ENCODE measurements around the gene ANKRD12. TPM values are rescaled to one million over a fixed set of nuclear protein-coding genes. Genes with fewer than 3 reads are reported as not detected.

ANKRD12 gene
- total and polyA plus RNA-seq, 4 donors = 10.2 to 108 (median 50.0) TPM

DNA sequence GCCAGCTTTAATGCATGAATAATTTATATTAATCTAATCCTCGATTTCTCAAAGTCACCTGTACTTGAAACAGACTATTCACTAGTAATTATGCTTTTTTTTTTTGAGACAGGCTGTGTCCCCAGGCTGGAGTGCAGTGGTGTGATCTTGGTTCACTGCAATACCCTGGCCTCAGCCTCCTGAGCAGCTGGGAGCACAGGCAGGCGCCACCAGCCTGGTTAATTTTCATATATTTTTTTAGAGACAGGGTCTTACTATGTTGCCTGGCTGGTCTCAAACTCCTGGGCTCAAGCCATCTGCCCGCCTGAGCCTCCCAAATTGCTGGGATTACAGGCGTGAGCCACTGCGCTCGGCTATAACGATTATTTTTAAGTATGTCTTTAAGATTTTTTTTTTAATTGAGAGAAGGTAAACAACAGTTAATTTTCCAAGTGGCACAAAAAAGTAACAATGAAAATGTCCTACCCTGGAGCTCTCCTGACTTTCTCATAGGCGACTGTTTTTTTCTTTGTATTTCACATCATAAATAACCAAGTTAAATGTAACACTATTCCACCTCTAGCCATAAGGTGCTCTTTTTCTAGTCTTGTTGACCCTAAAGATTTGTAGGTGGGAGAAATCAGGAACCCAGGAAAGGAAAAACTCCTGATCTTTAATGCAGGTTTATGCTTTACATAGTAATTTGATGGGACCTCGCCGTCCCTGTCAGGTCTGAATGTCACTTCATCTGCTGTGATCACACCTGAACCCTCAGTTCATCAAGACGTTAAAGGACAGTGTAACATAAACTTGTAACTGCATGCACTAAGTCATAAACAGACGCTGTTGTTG, 1.3 kb upstream of the ANKRD12 start:
- Histone ChIP-seq H3K27ac (ENCODE audit: low read depth in 1 of 2, low read length in 1 of 2) (peak overlapping the region; percentile 94 to 97), H3K4me1 (ENCODE audit: control insufficient read depth in 5 of 5, insufficient read depth in 5 of 5, low read length in 5 of 5) (peaks cover 0 to 25% (median 4%) of the 10 kb centered on the region in 5 donors), H3K9me3 (ENCODE audit: control insufficient read depth in 4 of 4, insufficient read depth in 3 of 4, low read length in 3 of 4) (no peaks in the 10 kb centered on the region), H3K27me3 (ENCODE audit: control insufficient read depth in 3 of 3, insufficient read depth in 3 of 3, low read length in 2 of 3) (no peaks in the 10 kb centered on the region), H3K36me3 (ENCODE audit: control insufficient read depth in 4 of 4, insufficient read depth in 4 of 4, low read length in 4 of 4) (peaks cover 5 to 9% (median 6%) of the 10 kb centered on the region in 4 donors), H3K9ac (ENCODE audit: insufficient read depth in 1 of 2, low read length in 2 of 2) (peak overlapping the region; percentile 18 to 78), H3K4me3 (peak overlapping the region; percentile 43)
- TF ChIP-seq, protein P1, sequence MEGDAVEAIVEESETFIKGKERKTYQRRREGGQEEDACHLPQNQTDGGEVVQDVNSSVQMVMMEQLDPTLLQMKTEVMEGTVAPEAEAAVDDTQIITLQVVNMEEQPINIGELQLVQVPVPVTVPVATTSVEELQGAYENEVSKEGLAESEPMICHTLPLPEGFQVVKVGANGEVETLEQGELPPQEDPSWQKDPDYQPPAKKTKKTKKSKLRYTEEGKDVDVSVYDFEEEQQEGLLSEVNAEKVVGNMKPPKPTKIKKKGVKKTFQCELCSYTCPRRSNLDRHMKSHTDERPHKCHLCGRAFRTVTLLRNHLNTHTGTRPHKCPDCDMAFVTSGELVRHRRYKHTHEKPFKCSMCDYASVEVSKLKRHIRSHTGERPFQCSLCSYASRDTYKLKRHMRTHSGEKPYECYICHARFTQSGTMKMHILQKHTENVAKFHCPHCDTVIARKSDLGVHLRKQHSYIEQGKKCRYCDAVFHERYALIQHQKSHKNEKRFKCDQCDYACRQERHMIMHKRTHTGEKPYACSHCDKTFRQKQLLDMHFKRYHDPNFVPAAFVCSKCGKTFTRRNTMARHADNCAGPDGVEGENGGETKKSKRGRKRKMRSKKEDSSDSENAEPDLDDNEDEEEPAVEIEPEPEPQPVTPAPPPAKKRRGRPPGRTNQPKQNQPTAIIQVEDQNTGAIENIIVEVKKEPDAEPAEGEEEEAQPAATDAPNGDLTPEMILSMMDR (IDR thresholded peaks at IDR 0.05; ENCODE audit: control extremely low read depth, extremely low read depth) = no peak
- ATAC-seq (ENCODE audit: insufficient read depth, low FRiP score) = no peak
- WGBS, 2 donors = 59 to 60% methylated on average over 12 of the region's 12 CpGs
- DNase-seq = no peak

DNA sequence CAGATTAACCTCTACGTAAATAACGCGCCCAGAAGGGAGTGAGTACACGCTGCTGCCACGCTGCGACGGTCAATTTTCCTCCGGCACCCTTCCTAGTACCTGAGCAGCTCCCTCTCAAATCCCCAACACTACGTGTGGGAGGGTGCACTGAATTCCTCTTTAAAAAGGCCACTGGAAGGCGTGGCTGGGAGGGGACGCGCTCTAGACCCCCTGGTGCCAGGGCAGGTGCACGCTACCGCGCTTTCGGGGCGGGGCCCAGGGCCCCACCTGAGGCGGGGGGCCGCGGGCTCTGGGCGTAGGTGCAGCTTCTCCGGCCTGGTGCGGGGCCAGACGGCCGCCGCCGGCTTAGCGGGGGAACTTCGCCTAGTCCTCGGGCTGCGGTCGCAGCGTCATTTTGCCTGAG, 668 bp upstream of the ANKRD12 start:
- peaks cover 0 to 25% (median 4%) of the 10 kb centered on the region in 5 donors for H3K4me1 ChIP-seq (ENCODE audit: control insufficient read depth in 5 of 5, insufficient read depth in 5 of 5, low read length in 5 of 5)
- peaks cover 2 to 9% (median 4%) of the 10 kb centered on the region in 4 donors for H3K36me3 ChIP-seq (ENCODE audit: control insufficient read depth in 4 of 4, insufficient read depth in 4 of 4, low read length in 4 of 4)
- H3K4me3 ChIP-seq = peak overlapping the region; percentile 43
- peak overlapping the region; percentile 30 to 78 for H3K9ac ChIP-seq (ENCODE audit: insufficient read depth in 1 of 2, low read length in 2 of 2)
- no peaks in the 10 kb centered on the region for H3K27me3 ChIP-seq (ENCODE audit: control insufficient read depth in 3 of 3, insufficient read depth in 3 of 3, low read length in 2 of 3)
- ATAC-seq (ENCODE audit: insufficient read depth, low FRiP score) = peak; percentile 16
- peak in 1 of 3 donors; percentile 46 for DNase-seq
- no peaks in the 10 kb centered on the region for H3K9me3 ChIP-seq (ENCODE audit: control insufficient read depth in 4 of 4, insufficient read depth in 3 of 4, low read length in 3 of 4)
- peak overlapping the region; percentile 94 to 97 for H3K27ac ChIP-seq (ENCODE audit: low read depth in 1 of 2, low read length in 1 of 2)
- TF ChIP-seq, protein P1 (IDR thresholded peaks at IDR 0.05; ENCODE audit: control extremely low read depth, extremely low read depth) = no peak
- 0% methylated on average over 33 of the region's 33 CpGs for WGBS, 2 donors

DNA sequence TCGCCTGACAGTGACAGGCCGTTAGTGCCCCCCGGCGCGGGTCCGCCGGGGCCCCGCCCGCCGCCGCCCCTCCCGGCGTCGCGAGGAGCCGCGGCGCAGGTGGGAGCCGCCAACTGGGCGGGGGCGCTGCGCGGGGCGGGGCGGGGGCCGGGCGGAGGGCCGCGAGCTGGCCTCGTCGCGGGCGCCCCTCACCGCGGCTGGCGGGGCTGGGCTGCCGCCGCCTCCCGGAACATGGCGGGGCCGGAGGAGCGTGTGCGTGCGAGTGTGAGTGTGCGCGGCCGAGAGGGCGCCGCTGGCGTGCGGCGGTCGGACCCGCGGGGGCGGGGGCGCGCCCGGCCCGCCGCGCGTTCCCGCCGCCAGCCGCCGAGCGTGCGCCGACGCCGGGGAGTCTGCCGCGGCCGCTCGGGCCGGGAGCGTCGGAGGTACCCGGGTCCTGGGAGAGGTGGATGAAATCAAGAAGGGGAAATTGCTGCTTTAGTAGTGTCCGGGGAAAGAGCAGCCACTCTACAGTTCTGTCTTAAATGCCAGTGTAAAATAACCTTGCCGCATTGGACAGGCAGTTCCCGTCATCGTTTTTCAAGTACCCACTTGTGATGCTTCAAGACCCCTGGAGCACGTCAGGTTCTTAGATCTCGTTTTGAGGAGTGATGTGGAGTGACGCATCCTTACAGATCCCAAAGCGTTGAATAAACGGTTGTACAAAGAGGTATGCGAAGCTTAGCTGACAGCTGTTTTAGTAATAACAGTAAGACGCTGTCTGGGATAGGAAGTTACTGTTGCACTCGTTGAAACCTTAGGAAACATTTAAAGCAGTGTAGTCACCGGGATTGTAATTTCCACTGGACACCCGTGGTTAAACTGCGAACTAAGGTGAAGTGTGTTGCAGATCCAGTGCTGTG, 836 bp downstream of the ANKRD12 start:
- DNase-seq (peak; percentile 76 to 85 (median 81)), ATAC-seq (ENCODE audit: insufficient read depth, low FRiP score) (peak; percentile 4)
- H3K4me1 ChIP-seq (ENCODE audit: control insufficient read depth in 5 of 5, insufficient read depth in 5 of 5, low read length in 5 of 5) = peaks cover 0 to 25% (median 9%) of the 10 kb centered on the region in 5 donors
- H3K27ac ChIP-seq (ENCODE audit: low read depth in 1 of 2, low read length in 1 of 2) = peak overlapping the region; percentile 100
- peak overlapping the region; percentile 89 for H3K4me3 ChIP-seq
- peaks cover 2 to 4% (median 3%) of the 10 kb centered on the region in 4 donors for H3K36me3 ChIP-seq (ENCODE audit: control insufficient read depth in 4 of 4, insufficient read depth in 4 of 4, low read length in 4 of 4)
- H3K27me3 ChIP-seq (ENCODE audit: control insufficient read depth in 3 of 3, insufficient read depth in 3 of 3, low read length in 2 of 3) = no peaks in the 10 kb centered on the region
- H3K9ac ChIP-seq (ENCODE audit: insufficient read depth in 1 of 2, low read length in 2 of 2) = peak overlapping the region; percentile 65 to 94
- 0 to 1% methylated on average over 69 to 95 of the region's 95 CpGs for WGBS, 2 donors
- H3K9me3 ChIP-seq (ENCODE audit: control insufficient read depth in 4 of 4, insufficient read depth in 3 of 4, low read length in 3 of 4) = no peaks in the 10 kb centered on the region
- TF ChIP-seq, protein P1 (IDR thresholded peaks at IDR 0.05; ENCODE audit: control extremely low read depth, extremely low read depth) = no peak
